Measurements from ENCODE around the gene TTLL10.
A peak's percentile ranks its signal among the peaks of the same experiment; 100 is the strongest.

The TTLL10 gene

GRCh38 chr1:1173793-1174415, at the start of gene TTLL10:
Gene TTLL10, plus strand, starts transcription at chr1:1173880. Its CDS starts 5,336 bp downstream, at chr1:1179216.
- peak; percentile 65 for DNase-seq

DNA sequence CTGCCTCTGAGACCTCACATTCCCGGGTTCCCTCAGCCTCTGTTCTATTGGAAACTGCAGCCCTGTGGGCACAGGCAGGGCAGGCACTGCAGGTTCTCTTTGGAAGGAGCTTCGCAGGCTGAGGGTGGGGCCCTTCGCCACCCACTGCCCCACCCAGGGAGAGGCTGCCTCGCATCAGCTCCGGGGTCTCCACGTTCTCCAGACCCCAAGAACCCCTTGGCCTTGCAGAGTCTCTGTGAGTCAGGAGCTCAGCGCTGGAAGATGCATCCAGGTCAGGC, 49.2 kb upstream of the TTLL10 start:
- no peak for DNase-seq

GRCh38 chr1:1124786-1125642, 48.7 kb upstream of the TTLL10 start:
- no peak for DNase-seq

DNA sequence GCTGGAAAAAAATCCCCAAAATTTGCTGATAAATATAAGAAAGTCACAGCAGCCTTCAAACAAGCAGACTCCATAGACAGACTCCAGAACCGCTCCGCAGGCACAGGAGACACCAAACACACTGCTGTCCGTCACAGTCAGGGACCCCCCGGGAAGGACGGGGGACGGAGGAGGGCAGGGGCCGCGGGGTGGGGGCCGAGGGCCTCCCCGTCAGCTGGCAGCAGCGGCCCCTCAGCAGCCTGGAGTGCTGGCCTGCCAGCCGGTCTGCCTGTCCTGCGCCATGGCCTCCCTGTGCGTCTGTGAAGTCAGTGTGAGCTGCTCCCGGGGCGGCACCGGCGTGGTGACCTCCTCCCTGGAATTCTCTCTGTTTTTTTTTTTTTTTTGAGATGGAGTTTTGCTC, 47.7 kb upstream of the TTLL10 start:
- DNase-seq: no peak

- no peak for DNase-seq
Measured at GRCh38 chr1:1127551-1128451, 45.9 kb upstream of the TTLL10 start.

DNA sequence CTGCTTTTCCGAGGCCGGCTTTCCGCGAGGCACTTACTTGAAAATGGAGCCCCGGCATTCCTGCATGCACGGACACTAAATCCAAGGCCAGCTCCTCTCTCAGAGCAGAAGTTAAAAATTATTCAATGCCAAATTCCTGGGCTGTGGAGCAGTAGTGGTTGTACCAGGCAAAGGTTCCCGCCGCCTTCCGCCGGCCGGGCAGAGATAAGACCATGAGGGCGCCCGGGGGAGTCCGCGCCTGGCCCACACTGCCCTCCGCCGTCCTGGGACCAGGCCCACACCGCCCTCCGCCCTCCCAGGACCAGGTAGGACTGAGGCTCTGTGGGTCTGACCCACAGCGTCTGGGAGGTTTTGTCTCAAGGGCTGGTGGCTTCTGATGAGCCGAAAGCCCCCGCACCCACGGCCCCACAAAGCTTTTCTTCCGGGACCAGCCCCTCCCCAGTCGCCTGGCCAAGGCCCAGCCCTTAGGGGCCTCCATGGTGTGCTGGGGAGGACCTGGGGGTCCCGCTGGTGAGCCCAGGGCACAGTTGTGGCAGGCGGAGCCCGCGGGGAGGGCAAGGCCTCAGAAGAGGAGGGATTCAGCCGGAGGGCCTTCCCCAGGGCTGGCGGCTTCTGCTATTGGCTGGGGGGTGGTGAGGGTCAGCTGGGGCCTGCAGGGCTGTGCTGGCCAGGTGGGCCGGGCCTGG, 45.1 kb upstream of the TTLL10 start:
- DNase-seq: no peak

GRCh38 chr1:1129381-1129821, 44.3 kb upstream of the TTLL10 start:
- DNase-seq: no peak

GRCh38 chr1:1130206-1131120, 43.2 kb upstream of the TTLL10 start:
- DNase-seq: no peak

DNA sequence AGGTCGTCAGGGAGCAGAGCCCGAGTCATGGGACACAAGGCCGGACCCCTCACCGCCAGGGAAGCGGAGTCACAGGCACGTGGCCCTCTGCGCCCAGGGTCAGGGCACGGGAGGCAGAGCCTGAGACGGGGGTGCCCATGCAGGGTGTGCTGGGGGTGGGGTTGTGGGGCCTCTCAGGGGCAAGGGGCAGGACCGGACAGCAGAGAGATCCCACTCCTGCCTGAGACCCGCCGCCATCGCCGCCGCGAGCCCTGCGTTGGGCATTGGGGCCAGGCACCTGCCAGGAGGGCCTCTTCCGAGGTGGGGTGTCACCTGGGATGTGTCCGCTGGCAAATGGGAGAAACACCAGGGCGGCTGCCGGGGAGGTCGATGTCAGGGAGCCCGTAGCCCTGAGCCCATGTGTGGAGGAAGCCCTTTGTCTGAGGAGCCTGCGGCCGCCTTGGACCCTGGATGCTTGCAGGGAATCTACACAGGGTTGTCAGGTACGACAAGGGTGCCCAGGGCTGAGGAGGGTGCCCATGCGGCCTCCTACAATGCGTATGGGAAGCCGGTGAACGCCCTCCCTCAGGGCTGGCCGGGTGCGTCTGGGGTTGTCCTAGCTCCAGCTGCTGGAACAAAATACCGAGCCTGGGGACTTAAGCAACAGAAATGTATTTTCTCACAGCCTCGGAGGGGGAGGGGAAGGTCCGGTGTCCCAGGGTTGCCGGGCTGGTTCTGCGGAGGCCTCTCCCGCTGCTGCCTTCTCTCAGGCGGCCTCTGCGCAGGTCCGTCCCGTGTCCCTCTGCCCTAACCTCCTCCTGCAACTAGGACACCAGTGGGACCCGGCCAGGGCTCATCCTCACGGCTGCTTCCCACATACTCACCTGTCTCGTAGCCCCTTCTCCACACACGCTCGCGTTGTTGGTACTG, 41.4 kb upstream of the TTLL10 start:
- no peak for DNase-seq

DNA sequence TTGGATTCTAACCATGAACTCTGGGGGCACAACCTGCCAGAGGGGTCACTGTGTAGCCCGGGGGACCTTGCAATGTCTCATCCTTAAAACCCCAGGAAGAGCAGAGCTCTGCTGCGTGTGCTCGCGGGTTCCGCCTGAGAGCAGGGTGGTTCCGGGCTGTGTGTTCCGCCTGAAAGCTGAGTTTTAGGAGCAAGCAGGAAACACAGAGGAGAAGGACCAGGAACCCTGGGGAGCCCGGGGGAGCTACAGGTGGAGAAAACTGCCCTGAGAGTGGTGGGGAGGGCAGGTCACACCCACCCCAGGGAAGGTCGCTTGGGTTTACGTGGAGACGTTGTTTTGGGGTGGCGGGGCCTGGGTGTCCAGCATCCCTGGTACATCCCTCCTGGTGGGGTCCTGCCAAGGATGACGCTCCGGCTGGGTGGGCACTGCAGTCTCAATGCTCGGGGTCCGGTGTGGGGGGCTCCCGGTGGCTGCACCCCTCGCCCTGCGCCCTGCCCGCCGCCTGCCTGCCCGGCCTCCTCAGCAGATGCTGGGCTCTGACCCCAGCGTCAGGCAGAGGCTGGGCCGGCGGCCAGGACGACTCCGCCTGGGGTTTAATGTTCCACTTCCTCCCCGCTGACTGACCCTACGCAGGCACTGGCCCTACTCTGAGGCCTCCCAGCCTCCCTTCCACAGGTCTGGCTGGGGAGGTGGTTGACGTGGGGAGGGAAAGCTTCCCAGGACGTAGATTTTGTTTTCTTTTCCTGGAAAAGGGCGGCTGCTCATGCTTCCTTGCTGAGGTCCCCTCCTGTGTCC, 40.5 kb upstream of the TTLL10 start:
- no peak for DNase-seq

- no peak for DNase-seq
Measured at GRCh38 chr1:1134300-1134970, 39.2 kb upstream of the TTLL10 start.

DNA sequence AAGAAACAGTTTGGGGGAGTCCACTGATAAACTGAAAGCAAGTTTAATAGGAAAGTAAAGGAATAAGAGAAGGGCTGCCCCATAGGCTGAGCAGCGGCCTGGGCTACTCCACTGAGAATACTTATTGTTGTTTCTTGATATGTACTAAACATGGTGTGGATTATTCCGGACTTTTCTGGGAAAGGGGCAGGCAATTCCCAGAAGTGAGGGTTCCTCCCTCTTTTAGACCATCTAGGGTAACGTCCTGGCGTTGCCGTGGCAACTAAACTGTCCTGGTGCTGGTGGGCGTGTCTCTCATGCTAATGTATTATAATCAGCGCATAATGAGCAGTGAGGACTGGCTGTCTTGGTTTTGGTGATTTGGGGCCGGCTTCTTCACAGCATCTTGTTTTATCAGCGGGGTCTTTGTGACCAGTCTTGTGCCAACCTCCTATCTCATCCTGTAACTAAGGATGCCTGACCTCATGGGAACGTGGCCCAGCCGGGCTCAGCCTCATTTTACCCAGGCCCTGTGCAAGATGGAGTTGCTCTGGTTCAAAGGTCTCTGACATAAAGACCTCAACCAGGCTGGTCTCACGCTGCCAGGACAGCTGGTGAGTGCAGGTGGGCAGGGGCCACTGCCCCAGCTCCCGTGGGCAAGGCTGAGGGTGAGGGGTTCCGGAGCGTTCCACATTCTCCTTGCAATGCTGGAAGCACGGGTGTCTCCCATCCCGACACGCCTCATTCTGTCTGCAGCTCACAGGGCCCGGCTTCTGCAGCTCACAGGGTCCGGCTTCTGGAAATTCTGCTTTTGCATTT, 38.1 kb upstream of the TTLL10 start:
- DNase-seq: no peak

DNA sequence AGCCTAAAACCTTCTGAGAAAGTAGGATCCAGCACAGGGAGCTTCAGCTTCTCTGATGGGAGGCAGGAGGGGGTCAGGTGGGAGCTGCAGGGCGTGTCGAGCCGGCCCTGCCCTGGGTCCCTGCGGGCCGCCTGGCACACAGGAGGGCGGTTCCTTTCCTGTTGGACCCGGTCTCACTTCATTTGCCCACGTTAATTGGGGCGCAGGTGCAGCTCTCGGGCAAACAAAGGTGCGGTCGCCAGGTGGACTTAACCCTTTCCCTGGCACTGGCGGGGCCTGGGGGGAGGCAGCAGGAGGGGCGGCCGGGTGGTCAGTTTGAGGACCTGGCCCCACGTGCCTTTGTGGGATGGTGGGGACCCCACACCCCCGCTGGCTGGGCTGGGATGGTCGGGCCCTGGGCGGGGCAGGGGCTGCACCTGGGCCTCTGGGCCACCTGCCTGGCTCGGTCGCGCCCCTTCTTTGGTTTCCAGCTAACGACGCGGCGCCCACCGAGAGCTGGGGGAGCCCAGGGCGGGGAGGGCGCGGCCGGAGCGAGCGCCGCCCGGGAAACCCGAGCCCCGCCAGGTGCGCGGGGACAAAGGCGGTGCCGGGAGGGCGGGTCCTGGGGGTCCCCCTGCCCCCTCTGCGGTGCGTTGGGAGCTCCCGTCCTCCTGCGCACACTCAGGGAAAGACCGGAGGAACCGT, 37.0 kb upstream of the TTLL10 start:
- DNase-seq: no peak

DNA sequence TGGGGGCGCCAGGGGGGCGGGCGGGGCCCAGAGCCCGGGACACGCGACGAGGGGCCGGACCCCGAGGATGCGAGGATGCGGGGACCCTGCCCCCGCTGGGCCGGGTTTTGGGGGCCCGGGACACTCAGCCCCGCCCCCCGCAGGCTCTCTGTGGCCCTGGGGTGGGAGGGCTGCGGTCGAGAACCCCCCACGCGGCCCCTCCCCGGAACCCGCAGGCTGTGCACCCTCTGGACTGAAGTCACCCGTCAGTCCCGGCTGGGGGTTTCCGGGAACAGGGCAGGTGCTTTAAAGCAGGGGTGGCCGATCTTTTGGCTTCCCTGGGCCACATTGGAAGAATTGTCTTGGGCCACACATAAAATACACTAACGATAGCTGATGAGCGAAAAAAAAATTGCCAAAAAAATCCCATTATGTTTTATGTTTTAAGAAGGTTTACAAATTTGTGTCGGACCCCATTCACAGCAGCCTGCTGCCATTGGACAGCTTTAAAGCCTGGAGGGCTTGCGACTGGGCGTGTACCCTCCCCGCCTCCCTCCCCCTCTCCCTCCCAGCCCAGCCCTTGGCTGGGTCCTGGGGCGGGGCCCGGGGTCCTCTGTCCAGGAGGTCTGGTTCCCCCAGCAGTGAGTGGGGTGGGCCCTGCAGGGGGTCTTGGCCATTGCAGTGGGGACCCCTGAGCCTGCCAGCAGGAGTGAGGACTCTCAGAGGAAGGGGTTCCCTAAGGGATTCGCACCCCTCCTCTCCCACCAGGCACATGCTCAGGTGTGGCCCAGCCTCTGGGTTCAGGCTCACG, 36.2 kb upstream of the TTLL10 start:
- DNase-seq: no peak

DNA sequence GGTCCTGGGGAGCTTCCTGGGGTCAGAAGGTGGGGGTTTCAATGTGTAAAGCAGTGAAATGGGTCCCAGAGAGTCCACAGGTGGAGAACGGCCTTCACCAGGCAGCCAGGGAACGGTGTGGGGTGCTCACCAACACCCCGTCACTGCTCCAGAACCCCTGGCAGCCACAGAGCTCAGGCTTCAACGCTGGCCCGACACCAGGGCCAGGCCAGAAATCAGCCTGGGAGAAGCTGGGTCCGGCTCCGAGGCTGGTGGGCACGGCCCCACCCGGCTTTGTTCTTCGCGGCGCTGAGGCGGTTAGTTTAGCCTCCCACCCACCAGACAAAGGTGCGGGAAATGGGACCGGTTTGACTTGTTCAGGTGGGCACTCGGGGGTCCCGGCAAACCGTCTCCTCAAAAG, 33.0 kb upstream of the TTLL10 start:
- no peak for DNase-seq

DNA sequence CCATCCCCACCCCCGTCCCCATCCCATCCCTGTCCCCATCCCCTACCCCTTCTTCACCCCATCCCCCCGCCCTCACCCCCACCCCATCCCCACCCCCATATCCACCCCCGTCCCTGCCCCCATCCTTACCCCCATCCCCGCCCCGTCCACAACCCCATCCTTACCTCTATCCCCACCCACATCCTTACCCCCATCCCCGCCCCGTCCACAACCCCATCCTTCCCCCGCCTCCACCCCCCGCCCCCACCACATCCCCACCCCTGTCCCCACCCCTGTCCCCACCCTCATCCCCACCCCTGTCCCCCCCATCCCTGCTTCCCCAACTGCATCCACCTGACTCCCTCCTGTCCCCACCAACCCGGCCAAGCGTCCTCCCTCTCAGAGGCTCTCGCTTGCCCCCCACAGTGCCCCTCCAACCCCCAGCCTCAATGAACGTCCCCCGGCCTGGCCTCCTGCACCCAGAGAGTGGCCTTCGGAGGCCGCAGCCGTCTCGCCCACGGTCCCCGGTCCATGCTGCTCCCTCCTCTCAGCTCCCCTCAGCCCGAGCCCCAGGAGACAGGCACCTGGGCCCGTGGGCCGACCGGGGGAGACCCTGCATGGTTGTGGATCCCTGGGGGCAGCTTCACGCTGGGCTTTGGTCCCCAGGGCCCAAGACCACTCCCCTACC, 32.3 kb upstream of the TTLL10 start:
- no peak for DNase-seq

GRCh38 chr1:1141911-1142250, 31.8 kb upstream of the TTLL10 start:
- DNase-seq: no peak
